ENCODE data around the gene SS18L1.

The SS18L1 gene

DNA sequence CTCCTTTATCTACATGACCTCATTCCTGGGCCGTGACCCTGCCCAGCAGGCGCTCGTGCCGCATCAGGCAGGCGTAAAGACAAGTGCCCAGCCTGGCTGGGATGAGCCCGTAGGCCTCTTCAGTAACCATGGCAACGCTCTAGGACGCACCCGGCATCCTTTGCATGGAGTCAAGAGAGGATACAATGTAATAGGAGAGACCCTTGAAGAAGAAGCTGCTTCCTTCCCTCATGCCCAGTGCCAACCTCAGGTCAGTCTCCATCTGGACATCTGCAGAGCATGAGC lies 26.3 kb upstream of the SS18L1 start:
- no peak overlapping the region for H3K4me3 ChIP-seq (ENCODE audit: low read depth, low read length)
- no peak for DNase-seq (ENCODE audit: low read depth)
- TF ChIP-seq CTCF (conservative IDR thresholded peaks at IDR 0.05; ENCODE audit: low read depth, low read length): no peak

DNA sequence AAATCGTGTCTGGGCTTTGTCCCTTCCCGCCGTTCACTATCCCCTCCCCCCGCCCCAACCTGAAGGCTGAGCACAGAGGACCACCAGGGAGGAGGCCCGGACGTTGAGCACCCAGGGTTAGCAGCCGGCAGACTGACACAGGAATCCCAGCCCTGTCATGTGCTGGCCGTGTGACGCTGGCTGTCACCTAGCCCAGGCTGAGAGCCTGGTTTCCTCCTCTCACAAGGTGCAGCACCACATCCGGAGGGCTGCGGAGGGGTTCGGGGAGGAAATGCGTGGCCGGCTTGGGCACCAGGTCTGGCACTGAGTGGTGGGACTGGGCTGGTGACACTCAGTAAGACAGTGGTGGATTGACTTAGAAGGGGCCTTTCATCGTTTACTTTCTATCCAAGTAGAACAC lies 25.9 kb upstream of the SS18L1 start:
- TF ChIP-seq CTCF (conservative IDR thresholded peaks at IDR 0.05; ENCODE audit: low read depth, low read length): no peak
- no peak overlapping the region for H3K4me3 ChIP-seq (ENCODE audit: low read depth, low read length)
- no peak for DNase-seq (ENCODE audit: low read depth)

GRCh38 chr20:62118113-62119043 lies 25.2 kb upstream of the SS18L1 start:
- no peak overlapping the region for H3K4me3 ChIP-seq (ENCODE audit: low read depth, low read length)
- DNase-seq (ENCODE audit: low read depth): no peak
- no peak for TF ChIP-seq CTCF (conservative IDR thresholded peaks at IDR 0.05; ENCODE audit: low read depth, low read length)

GRCh38 chr20:62119115-62119514 lies 24.5 kb upstream of the SS18L1 start:
- H3K4me3 ChIP-seq (ENCODE audit: low read depth, low read length): no peak overlapping the region
- no peak for DNase-seq (ENCODE audit: low read depth)
- no peak for TF ChIP-seq CTCF (conservative IDR thresholded peaks at IDR 0.05; ENCODE audit: low read depth, low read length)

DNA sequence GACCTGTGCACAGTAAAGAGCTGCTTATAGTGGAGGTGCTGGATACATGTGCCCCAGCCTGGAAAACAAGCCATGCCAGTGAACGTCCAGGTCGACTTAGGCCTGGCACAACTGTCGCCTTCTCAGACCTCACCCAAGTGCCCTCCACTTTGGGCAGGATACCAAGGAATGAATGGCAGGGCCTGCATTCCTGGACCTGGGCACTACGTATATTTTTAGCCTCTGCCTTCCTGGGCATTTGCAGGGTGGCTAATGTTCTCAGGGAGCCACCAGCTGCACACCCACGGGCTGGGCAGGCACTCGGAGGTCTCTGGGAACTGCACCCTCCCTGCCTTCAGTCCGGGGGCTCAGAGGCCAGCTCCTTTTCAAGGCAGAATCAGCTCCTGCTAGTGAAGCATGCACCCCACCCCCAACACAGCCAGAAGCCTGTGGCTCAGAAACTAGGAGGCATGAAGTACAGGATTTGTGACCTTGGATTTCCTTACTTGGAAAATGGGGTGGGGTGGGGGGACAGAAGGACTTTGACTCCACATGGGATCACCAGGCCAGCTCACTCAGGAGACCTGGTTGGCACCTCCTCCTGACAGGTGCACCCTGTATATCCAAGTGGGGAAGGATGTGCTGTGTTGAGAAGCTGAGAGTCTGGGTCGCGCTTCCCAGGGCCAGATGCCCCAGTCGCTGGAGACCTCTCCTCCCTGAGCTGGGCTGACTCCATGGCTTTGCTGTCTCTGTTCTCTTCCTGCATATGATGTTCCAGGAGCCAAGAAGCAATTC lies 23.8 kb upstream of the SS18L1 start:
- H3K4me3 ChIP-seq (ENCODE audit: low read depth, low read length): no peak overlapping the region
- no peak for DNase-seq (ENCODE audit: low read depth)
- no peak for TF ChIP-seq CTCF (conservative IDR thresholded peaks at IDR 0.05; ENCODE audit: low read depth, low read length)

GRCh38 chr20:62120365-62120762 lies 23.2 kb upstream of the SS18L1 start:
- no peak overlapping the region for H3K4me3 ChIP-seq (ENCODE audit: low read depth, low read length)
- TF ChIP-seq CTCF (conservative IDR thresholded peaks at IDR 0.05; ENCODE audit: low read depth, low read length): no peak
- DNase-seq (ENCODE audit: low read depth): no peak

All from choroid plexus epithelial cell (primary cell).